K562 (cell line): ENCODE measurements around the gene FHIP1B. TPM values are rescaled to one million over a fixed set of nuclear protein-coding genes. Genes with fewer than 3 reads are reported as not detected.
A peak's percentile ranks its signal among the peaks of the same experiment; 100 is the strongest.

ENCODE experiments used
- EZH2 ChIP-seq: IDR thresholded peaks from 2 replicates; pipeline ENCODE4 v1.6.1; 2012; ENCODE audit warnings: low read depth, mild to moderate bottlenecking, inconsistent platforms, low read length, borderline replicate concordance
- GMEB1 ChIP-seq: fragments of 250-450 bp; sonication (Bioruptor Pico); IDR thresholded peaks from 2 replicates; pipeline ENCODE4 v1.4.0; 2020; ENCODE audit warnings: mild to moderate bottlenecking
- L3MBTL2 ChIP-seq: fragments of 450-650 bp; IDR thresholded peaks from 2 replicates; pipeline ENCODE4 v1.6.1; 2016; ENCODE audit warnings: mild to moderate bottlenecking, moderate library complexity
- NFE2 ChIP-seq: IDR thresholded peaks from 2 replicates; pipeline ENCODE4 v1.6.1; 2014; ENCODE audit warnings: antibody characterized with exemption, low read depth
- NRF1 ChIP-seq, 2 experiments: fragments of 450-650 bp; IDR thresholded peaks in 1 of 2; conservative IDR thresholded peaks in 1 of 2; 2 replicates each; pipeline ENCODE4 v1.6.1; 2014; ENCODE audit warnings: mild to moderate bottlenecking in 2 of 2
- POLR2AphosphoS5 ChIP-seq: IDR thresholded peaks from 2 replicates; pipeline ENCODE4 v1.6.1; 2011; ENCODE audit warnings: mild to moderate bottlenecking, low read depth, low read length, moderate library complexity; ENCODE audit not compliant: control insufficient read depth, insufficient read depth
- RB1 ChIP-seq: fragments of 450-650 bp; IDR thresholded peaks from 2 replicates; pipeline ENCODE4 v1.6.1; 2017; ENCODE audit warnings: low read depth, mild to moderate bottlenecking
- YBX1 ChIP-seq: fragments of 450-650 bp; IDR thresholded peaks from 2 replicates; pipeline ENCODE4 v1.7.1; 2016; ENCODE audit warnings: mild to moderate bottlenecking
- ZEB2 ChIP-seq: fragments of 450-650 bp; IDR thresholded peaks from 2 replicates; pipeline ENCODE4 v1.6.1; 2016
- ZKSCAN3 ChIP-seq: fragments of 250-450 bp; sonication (Bioruptor Pico); IDR thresholded peaks from 2 replicates; pipeline ENCODE4 v1.4.0; 2020
- ZNF507 ChIP-seq: conservative IDR thresholded peaks from 2 replicates; pipeline ENCODE4 v1.6.1; 2017; ENCODE audit warnings: missing genetic modification characterization, missing compliant biosample characterization
- polyA plus RNA-seq, 8 experiments: library from polyadenylated mRNA; depleted of rRNA in 4 of 8; stranded (reverse) in 5 of 8; unstranded in 3 of 8; fragments of >200 nt; fragmentation: Nextera tagmentation in 2 of 8; fragmentation: Illumina TruSeq in 1 of 8; extraction: Ambion mirVana in 2 of 8; extraction: Trizol in 1 of 8; gene quantifications; 2 replicates each; pipeline versions ENCODE4 v1.2.1 to v1.2.3, GENCODE V29; 2011 to 2014; ENCODE audit warnings: inconsistent platforms in 1 of 8, missing spikeins in 1 of 8
- total RNA-seq, 7 experiments: library from RNA; depleted of rRNA in 6 of 7; stranded (reverse); fragments of >200 nt in 6 of 7; fragmentation: Illumina TruSeq in 2 of 7; extraction: Trizol in 2 of 7; gene quantifications; 2 replicates each; pipeline versions ENCODE4 v1.2.1 to v1.2.3, GENCODE V29; 2011 to 2021; ENCODE audit warnings: low replicate concordance in 1 of 7
- TF ChIP-seq, protein P1 (sequence below), 2 experiments: fragments of 450-650 bp in 1 of 2; sonication (generic) in 1 of 2; formaldehyde crosslinking in 1 of 2; IDR thresholded peaks; 2 replicates each; pipeline versions ENCODE4 v1.7.1 to v1.9.0; 2016 to 2022; ENCODE audit warnings: inconsistent platforms in 1 of 2, mild to moderate bottlenecking in 1 of 2, missing genetic modification reagents in 1 of 2
- TF ChIP-seq, protein P2 (sequence below): sonication (generic); formaldehyde crosslinking; IDR thresholded peaks from 2 replicates; pipeline ENCODE4 v1.9.0; 2022; ENCODE audit warnings: mild to moderate bottlenecking, missing genetic modification reagents
- TF ChIP-seq, protein P3 (sequence below): fragments of 200-800 bp; sonication (Bioruptor generic); IDR thresholded peaks from 2 replicates; pipeline ENCODE4 v1.6.1; 2017; ENCODE audit warnings: missing genetic modification characterization, missing compliant biosample characterization

The FHIP1B gene
- total and polyA plus RNA-seq, 9 of the 15 experiments (the other 6 are each of a cell fraction or from before 2014, with no cell fraction given), result 0.94 to 24.7 (median 15.6) TPM

- 0 out of 2 replicates have a peak, but pooled peaks have one; percentile 15 for TF ChIP-seq NFE2
- peak; percentile 73 for TF ChIP-seq ZEB2
- TF ChIP-seq, protein P1, sequence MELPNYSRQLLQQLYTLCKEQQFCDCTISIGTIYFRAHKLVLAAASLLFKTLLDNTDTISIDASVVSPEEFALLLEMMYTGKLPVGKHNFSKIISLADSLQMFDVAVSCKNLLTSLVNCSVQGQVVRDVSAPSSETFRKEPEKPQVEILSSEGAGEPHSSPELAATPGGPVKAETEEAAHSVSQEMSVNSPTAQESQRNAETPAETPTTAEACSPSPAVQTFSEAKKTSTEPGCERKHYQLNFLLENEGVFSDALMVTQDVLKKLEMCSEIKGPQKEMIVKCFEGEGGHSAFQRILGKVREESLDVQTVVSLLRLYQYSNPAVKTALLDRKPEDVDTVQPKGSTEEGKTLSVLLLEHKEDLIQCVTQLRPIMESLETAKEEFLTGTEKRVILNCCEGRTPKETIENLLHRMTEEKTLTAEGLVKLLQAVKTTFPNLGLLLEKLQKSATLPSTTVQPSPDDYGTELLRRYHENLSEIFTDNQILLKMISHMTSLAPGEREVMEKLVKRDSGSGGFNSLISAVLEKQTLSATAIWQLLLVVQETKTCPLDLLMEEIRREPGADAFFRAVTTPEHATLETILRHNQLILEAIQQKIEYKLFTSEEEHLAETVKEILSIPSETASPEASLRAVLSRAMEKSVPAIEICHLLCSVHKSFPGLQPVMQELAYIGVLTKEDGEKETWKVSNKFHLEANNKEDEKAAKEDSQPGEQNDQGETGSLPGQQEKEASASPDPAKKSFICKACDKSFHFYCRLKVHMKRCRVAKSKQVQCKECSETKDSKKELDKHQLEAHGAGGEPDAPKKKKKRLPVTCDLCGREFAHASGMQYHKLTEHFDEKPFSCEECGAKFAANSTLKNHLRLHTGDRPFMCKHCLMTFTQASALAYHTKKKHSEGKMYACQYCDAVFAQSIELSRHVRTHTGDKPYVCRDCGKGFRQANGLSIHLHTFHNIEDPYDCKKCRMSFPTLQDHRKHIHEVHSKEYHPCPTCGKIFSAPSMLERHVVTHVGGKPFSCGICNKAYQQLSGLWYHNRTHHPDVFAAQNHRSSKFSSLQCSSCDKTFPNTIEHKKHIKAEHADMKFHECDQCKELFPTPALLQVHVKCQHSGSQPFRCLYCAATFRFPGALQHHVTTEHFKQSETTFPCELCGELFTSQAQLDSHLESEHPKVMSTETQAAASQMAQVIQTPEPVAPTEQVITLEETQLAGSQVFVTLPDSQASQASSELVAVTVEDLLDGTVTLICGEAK (IDR thresholded peaks at IDR 0.05), result 0 out of 2 replicates have a peak, but pooled peaks have one; percentile 31
- TF ChIP-seq, protein P1 (CRISPR knock-in tag; IDR thresholded peaks at IDR 0.05), result no peak
- TF ChIP-seq ZKSCAN3 (CRISPR knock-in tag), result no peak
- TF ChIP-seq GMEB1 (CRISPR knock-in tag), result peak; percentile 99
- TF ChIP-seq NRF1 (conservative IDR thresholded peaks at IDR 0.05 in 1 of 2, IDR thresholded peaks at IDR 0.05 in 1 of 2), result peak; percentile 92 to 94
- TF ChIP-seq ZNF507 (tag), result no peak
- TF ChIP-seq, protein P2, sequence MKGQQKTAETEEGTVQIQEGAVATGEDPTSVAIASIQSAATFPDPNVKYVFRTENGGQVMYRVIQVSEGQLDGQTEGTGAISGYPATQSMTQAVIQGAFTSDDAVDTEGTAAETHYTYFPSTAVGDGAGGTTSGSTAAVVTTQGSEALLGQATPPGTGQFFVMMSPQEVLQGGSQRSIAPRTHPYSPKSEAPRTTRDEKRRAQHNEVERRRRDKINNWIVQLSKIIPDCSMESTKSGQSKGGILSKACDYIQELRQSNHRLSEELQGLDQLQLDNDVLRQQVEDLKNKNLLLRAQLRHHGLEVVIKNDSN (CRISPR knock-in tag), result no peak
- TF ChIP-seq L3MBTL2, result 0 out of 2 replicates have a peak, but pooled peaks have one; percentile 39
- peak; percentile 51; the same call in 1 of the 2 replicates for TF ChIP-seq RB1
- TF ChIP-seq, protein P3, sequence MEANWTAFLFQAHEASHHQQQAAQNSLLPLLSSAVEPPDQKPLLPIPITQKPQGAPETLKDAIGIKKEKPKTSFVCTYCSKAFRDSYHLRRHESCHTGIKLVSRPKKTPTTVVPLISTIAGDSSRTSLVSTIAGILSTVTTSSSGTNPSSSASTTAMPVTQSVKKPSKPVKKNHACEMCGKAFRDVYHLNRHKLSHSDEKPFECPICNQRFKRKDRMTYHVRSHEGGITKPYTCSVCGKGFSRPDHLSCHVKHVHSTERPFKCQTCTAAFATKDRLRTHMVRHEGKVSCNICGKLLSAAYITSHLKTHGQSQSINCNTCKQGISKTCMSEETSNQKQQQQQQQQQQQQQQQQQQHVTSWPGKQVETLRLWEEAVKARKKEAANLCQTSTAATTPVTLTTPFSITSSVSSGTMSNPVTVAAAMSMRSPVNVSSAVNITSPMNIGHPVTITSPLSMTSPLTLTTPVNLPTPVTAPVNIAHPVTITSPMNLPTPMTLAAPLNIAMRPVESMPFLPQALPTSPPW, result peak; percentile 93
- TF ChIP-seq POLR2AphosphoS5, result peak; percentile 56; the same call in 1 of the 2 replicates
- no peak for TF ChIP-seq EZH2
- TF ChIP-seq YBX1, result no peak
Measured at GRCh38 chr11:6234387-6235107, at the start of gene FHIP1B (continued).
